ENCODE results near the gene VPS13D.

VPS13D gene

DNA sequence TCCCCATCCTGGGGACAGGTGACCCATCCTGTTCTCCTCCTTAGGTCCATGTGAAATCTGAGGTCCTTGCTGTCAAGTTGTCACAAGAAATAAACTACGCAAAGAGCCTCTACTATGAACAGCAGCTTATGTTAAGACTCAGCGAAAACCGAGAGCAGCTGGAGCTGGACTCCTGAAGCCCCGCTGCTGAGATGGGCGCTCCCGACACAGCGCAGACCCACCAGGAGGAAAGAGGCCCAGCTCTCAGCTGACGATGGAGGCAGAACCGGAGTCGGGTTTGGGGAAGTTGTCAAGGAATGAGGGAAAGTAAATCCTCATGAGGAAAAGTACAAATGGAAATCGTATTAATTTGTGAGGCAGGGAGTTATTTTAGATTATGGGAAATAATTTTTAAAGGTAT lies 279.0 kb downstream of the VPS13D start:
- H3K36me3 ChIP-seq (ENCODE audit: control insufficient read depth, insufficient read depth, low read length) = peaks cover 27% of the 10 kb centered on the region
- H3K4me1 ChIP-seq (ENCODE audit: control insufficient read depth, insufficient read depth, low read length, poor library complexity, severe bottlenecking) = peaks cover 12% of the 10 kb centered on the region
- no peak for DNase-seq
- no peak overlapping the region for H3K27ac ChIP-seq (ENCODE audit: insufficient read depth, low read length, poor library complexity, severe bottlenecking)
- no peak overlapping the region for H3K4me3 ChIP-seq (ENCODE audit: insufficient read depth, low read depth, low read length, poor library complexity, severe bottlenecking)
- no peaks in the 10 kb centered on the region for H3K9me3 ChIP-seq (ENCODE audit: control insufficient read depth, low read length)
- no peaks in the 10 kb centered on the region for H3K27me3 ChIP-seq (replicated peaks; ENCODE audit: control insufficient read depth, insufficient read depth, low read length, poor library complexity, severe bottlenecking)

- Histone ChIP-seq H3K27ac (ENCODE audit: insufficient read depth, low read length, poor library complexity, severe bottlenecking) (peak overlapping the region; percentile 55), H3K36me3 (ENCODE audit: control insufficient read depth, insufficient read depth, low read length) (peaks cover 15% of the 10 kb centered on the region), H3K27me3 (replicated peaks; ENCODE audit: control insufficient read depth, insufficient read depth, low read length, poor library complexity, severe bottlenecking) (no peaks in the 10 kb centered on the region), H3K4me1 (ENCODE audit: control insufficient read depth, insufficient read depth, low read length, poor library complexity, severe bottlenecking) (peaks cover 12% of the 10 kb centered on the region), H3K4me3 (ENCODE audit: insufficient read depth, low read depth, low read length, poor library complexity, severe bottlenecking) (peak overlapping the region; percentile 16), H3K9me3 (ENCODE audit: control insufficient read depth, low read length) (no peaks in the 10 kb centered on the region)
- no peak for DNase-seq
Observed at GRCh38 chr1:12511128-12511484, 281.3 kb downstream of the VPS13D start.

GRCh38 chr1:12511516-12512468 lies 282.0 kb downstream of the VPS13D start:
- peaks cover 12% of the 10 kb centered on the region for H3K4me1 ChIP-seq (ENCODE audit: control insufficient read depth, insufficient read depth, low read length, poor library complexity, severe bottlenecking)
- H3K36me3 ChIP-seq (ENCODE audit: control insufficient read depth, insufficient read depth, low read length) = peaks cover 9% of the 10 kb centered on the region
- no peak for DNase-seq
- no peaks in the 10 kb centered on the region for H3K9me3 ChIP-seq (ENCODE audit: control insufficient read depth, low read length)
- H3K27me3 ChIP-seq (replicated peaks; ENCODE audit: control insufficient read depth, insufficient read depth, low read length, poor library complexity, severe bottlenecking) = no peaks in the 10 kb centered on the region
- H3K4me3 ChIP-seq (ENCODE audit: insufficient read depth, low read depth, low read length, poor library complexity, severe bottlenecking) = no peak overlapping the region
- peak overlapping the region; percentile 55 for H3K27ac ChIP-seq (ENCODE audit: insufficient read depth, low read length, poor library complexity, severe bottlenecking)

- no peak for DNase-seq
- Histone ChIP-seq H3K27ac (ENCODE audit: insufficient read depth, low read length, poor library complexity, severe bottlenecking) (no peak overlapping the region), H3K4me1 (ENCODE audit: control insufficient read depth, insufficient read depth, low read length, poor library complexity, severe bottlenecking) (peaks cover 12% of the 10 kb centered on the region), H3K36me3 (ENCODE audit: control insufficient read depth, insufficient read depth, low read length) (peaks cover 6% of the 10 kb centered on the region), H3K9me3 (ENCODE audit: control insufficient read depth, low read length) (no peaks in the 10 kb centered on the region), H3K4me3 (ENCODE audit: insufficient read depth, low read depth, low read length, poor library complexity, severe bottlenecking) (no peak overlapping the region), H3K27me3 (replicated peaks; ENCODE audit: control insufficient read depth, insufficient read depth, low read length, poor library complexity, severe bottlenecking) (no peaks in the 10 kb centered on the region)
Observed at GRCh38 chr1:12513181-12513580, 283.4 kb downstream of the VPS13D start.

GRCh38 chr1:12514590-12514989 lies 284.8 kb downstream of the VPS13D start:
- Histone ChIP-seq H3K27ac (ENCODE audit: insufficient read depth, low read length, poor library complexity, severe bottlenecking) (no peak overlapping the region), H3K4me3 (ENCODE audit: insufficient read depth, low read depth, low read length, poor library complexity, severe bottlenecking) (no peak overlapping the region), H3K27me3 (replicated peaks; ENCODE audit: control insufficient read depth, insufficient read depth, low read length, poor library complexity, severe bottlenecking) (no peaks in the 10 kb centered on the region), H3K9me3 (ENCODE audit: control insufficient read depth, low read length) (no peaks in the 10 kb centered on the region), H3K4me1 (ENCODE audit: control insufficient read depth, insufficient read depth, low read length, poor library complexity, severe bottlenecking) (peaks cover 12% of the 10 kb centered on the region), H3K36me3 (ENCODE audit: control insufficient read depth, insufficient read depth, low read length) (peaks cover 6% of the 10 kb centered on the region)
- no peak for DNase-seq

DNA sequence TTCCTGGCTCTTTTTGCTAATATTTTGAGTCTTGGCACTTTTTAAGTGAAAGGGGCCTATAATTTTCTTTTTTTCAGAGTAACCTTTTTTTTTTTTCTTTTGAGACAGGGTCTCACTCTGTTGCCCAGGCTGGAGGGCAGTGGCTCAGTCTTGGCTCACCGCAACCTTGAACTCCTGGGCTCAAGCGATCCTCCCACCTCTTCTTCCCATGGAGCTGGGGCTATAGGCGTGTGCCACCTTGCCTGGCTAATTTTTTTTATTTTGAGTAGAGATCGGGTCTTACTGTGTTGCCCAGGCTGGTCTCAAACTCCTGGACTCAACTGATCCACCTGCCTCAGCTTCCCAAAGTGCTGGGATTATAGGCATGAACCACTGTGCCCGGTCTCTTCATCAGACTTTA lies 285.4 kb downstream of the VPS13D start:
- no peaks in the 10 kb centered on the region for H3K9me3 ChIP-seq (ENCODE audit: control insufficient read depth, low read length)
- DNase-seq = no peak
- H3K4me1 ChIP-seq (ENCODE audit: control insufficient read depth, insufficient read depth, low read length, poor library complexity, severe bottlenecking) = peaks cover 7% of the 10 kb centered on the region
- peaks cover 6% of the 10 kb centered on the region for H3K36me3 ChIP-seq (ENCODE audit: control insufficient read depth, insufficient read depth, low read length)
- no peak overlapping the region for H3K27ac ChIP-seq (ENCODE audit: insufficient read depth, low read length, poor library complexity, severe bottlenecking)
- H3K27me3 ChIP-seq (replicated peaks; ENCODE audit: control insufficient read depth, insufficient read depth, low read length, poor library complexity, severe bottlenecking) = no peaks in the 10 kb centered on the region
- no peak overlapping the region for H3K4me3 ChIP-seq (ENCODE audit: insufficient read depth, low read depth, low read length, poor library complexity, severe bottlenecking)

DNA sequence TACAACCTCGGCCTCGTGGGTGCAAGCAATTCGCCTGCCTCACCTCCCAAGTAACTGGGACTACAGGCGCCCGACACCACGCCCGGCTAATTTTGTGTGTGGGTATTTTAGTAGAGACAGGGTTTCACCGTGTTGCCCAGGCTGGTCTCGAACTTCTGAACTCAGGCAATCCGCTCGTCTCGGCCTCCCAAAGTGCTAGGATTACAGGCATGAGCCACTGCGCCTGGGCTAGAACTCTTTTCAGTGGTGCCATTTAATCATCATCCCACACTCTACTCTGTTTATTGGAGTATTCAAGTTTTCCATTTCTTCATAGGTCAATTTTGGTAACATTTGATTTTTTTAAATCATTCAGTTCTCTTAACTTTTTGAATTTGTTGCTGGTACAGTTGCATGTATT lies 286.9 kb downstream of the VPS13D start:
- Histone ChIP-seq H3K27me3 (replicated peaks; ENCODE audit: control insufficient read depth, insufficient read depth, low read length, poor library complexity, severe bottlenecking) (no peaks in the 10 kb centered on the region), H3K27ac (ENCODE audit: insufficient read depth, low read length, poor library complexity, severe bottlenecking) (no peak overlapping the region), H3K4me1 (ENCODE audit: control insufficient read depth, insufficient read depth, low read length, poor library complexity, severe bottlenecking) (peaks cover 1% of the 10 kb centered on the region), H3K4me3 (ENCODE audit: insufficient read depth, low read depth, low read length, poor library complexity, severe bottlenecking) (no peak overlapping the region), H3K36me3 (ENCODE audit: control insufficient read depth, insufficient read depth, low read length) (peaks cover 6% of the 10 kb centered on the region), H3K9me3 (ENCODE audit: control insufficient read depth, low read length) (no peaks in the 10 kb centered on the region)
- DNase-seq = no peak

DNA sequence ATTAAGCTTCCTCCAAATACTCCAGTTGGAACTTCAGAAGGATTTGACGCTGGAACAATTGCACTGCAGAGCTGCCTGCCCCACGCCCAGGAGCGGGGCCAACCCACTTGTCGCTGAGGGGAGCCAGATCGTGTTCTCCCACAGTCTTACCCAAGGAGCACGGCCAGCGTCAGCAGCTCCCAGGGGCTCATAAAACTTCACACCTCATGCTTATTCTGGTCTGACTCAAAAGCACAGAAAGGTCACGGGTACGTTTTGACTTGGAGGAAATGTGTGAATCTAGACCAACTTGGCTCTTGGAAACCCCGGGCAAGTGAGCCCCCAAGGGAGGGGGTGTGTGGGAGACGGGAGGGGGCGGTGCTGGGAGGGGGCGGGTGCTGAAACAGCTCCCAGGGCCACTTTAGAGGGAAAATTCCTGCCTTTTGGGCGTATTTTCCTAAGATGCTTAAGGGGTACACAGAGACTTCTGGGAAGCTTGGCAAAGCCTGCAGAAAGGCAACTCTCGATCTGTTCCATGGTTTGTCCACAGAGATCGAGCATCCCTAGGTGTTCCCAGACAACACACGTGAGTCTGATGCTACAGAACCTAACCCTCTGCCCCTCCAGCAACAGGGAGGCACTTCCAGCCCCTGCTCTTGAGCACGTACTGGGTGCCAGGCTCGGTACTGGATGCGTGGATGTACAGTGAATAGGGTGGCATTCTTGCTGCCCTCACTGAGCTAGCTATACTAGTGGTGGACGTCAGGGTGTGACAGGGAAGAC lies 289.3 kb downstream of the VPS13D start:
- Histone ChIP-seq H3K4me1 (ENCODE audit: control insufficient read depth, insufficient read depth, low read length, poor library complexity, severe bottlenecking) (no peaks in the 10 kb centered on the region), H3K36me3 (ENCODE audit: control insufficient read depth, insufficient read depth, low read length) (no peaks in the 10 kb centered on the region), H3K27me3 (replicated peaks; ENCODE audit: control insufficient read depth, insufficient read depth, low read length, poor library complexity, severe bottlenecking) (no peaks in the 10 kb centered on the region), H3K4me3 (ENCODE audit: insufficient read depth, low read depth, low read length, poor library complexity, severe bottlenecking) (no peak overlapping the region), H3K9me3 (ENCODE audit: control insufficient read depth, low read length) (no peaks in the 10 kb centered on the region), H3K27ac (ENCODE audit: insufficient read depth, low read length, poor library complexity, severe bottlenecking) (no peak overlapping the region)
- no peak for DNase-seq

DNA sequence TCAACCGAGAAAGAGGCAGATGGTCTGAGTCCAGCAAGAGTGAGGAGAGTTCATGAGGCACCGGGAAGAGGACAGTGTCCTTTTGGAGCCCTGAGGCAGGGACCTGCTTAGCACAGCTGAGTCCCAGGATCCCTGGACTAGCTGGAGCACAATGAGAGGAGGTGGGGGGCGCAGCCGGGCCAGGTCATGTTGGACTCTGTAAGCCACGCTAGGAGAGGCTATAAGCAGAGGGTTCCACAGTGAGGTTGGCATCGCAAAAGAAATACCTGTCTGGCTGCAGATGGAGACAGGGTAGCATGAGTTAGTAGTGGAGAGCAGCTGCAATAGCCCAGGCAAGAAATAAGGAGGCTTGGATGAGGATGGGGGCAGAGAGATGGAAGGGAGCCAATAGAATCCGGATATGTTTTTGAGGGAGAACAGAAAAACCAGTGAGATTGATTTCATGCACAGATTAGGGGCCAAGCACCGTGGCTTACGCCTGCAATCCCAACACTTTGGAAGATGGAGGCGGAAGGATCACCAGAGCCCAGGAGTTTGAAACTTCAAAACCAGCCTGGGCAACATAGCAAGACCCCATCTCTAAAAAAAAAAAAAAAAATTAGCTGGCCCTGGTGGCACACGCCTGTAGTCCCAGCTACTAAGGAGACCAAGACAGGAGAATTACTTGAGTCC lies 290.0 kb downstream of the VPS13D start:
- Histone ChIP-seq H3K27me3 (replicated peaks; ENCODE audit: control insufficient read depth, insufficient read depth, low read length, poor library complexity, severe bottlenecking) (no peaks in the 10 kb centered on the region), H3K27ac (ENCODE audit: insufficient read depth, low read length, poor library complexity, severe bottlenecking) (no peak overlapping the region), H3K4me3 (ENCODE audit: insufficient read depth, low read depth, low read length, poor library complexity, severe bottlenecking) (no peak overlapping the region), H3K9me3 (ENCODE audit: control insufficient read depth, low read length) (no peaks in the 10 kb centered on the region), H3K36me3 (ENCODE audit: control insufficient read depth, insufficient read depth, low read length) (no peaks in the 10 kb centered on the region), H3K4me1 (ENCODE audit: control insufficient read depth, insufficient read depth, low read length, poor library complexity, severe bottlenecking) (no peaks in the 10 kb centered on the region)
- no peak for DNase-seq

Measured in effector memory CD4-positive, alpha-beta T cell (primary cell).